Breast epithelium (tissue), 3 donors: ENCODE data around the gene ZBTB34.

Experiments used
- POLR2A ChIP-seq: fragments of 450-650 bp; IDR thresholded peaks from one replicate; pipeline ENCODE4 v1.6.1; 2016; ENCODE audit warnings: antibody characterized with exemption, mild to moderate bottlenecking, moderate library complexity
- POLR2AphosphoS5 ChIP-seq, 3 donors: sonication (generic); formaldehyde crosslinking; IDR thresholded peaks; one replicate each; pipeline ENCODE4 v1.6.1; 2017; ENCODE audit warnings: antibody characterized with exemption in 3 of 3
- TF ChIP-seq, protein P1 (sequence below), 3 donors: fragments of 450-650 bp; IDR thresholded peaks; one replicate each; pipeline ENCODE4 v1.5.1; 2016 to 2017; ENCODE audit warnings: antibody characterized with exemption in 3 of 3, mild to moderate bottlenecking in 3 of 3, moderate library complexity in 3 of 3

- TF ChIP-seq, protein P1, sequence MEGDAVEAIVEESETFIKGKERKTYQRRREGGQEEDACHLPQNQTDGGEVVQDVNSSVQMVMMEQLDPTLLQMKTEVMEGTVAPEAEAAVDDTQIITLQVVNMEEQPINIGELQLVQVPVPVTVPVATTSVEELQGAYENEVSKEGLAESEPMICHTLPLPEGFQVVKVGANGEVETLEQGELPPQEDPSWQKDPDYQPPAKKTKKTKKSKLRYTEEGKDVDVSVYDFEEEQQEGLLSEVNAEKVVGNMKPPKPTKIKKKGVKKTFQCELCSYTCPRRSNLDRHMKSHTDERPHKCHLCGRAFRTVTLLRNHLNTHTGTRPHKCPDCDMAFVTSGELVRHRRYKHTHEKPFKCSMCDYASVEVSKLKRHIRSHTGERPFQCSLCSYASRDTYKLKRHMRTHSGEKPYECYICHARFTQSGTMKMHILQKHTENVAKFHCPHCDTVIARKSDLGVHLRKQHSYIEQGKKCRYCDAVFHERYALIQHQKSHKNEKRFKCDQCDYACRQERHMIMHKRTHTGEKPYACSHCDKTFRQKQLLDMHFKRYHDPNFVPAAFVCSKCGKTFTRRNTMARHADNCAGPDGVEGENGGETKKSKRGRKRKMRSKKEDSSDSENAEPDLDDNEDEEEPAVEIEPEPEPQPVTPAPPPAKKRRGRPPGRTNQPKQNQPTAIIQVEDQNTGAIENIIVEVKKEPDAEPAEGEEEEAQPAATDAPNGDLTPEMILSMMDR (IDR thresholded peaks at IDR 0.05) = no peak
- no peak for TF ChIP-seq POLR2AphosphoS5 (IDR thresholded peaks at IDR 0.05)
- no peak for TF ChIP-seq POLR2A
Measured at GRCh38 chr9:126925876-126926275, 65.4 kb downstream of the ZBTB34 start.
